ENCODE results near the gene LIFR.
A peak's percentile ranks its signal among the peaks of the same experiment; 100 is the strongest.

Gene LIFR

GRCh38 chr5:38447056-38447455 is 109.4 kb downstream of the LIFR start:
- TF ChIP-seq CTCF (IDR thresholded peaks at IDR 0.05) (no peak), ZFX (IDR thresholded peaks at IDR 0.05; ENCODE audit: borderline replicate concordance) (no peak)
- no peak overlapping the region for H3K27ac ChIP-seq

DNA sequence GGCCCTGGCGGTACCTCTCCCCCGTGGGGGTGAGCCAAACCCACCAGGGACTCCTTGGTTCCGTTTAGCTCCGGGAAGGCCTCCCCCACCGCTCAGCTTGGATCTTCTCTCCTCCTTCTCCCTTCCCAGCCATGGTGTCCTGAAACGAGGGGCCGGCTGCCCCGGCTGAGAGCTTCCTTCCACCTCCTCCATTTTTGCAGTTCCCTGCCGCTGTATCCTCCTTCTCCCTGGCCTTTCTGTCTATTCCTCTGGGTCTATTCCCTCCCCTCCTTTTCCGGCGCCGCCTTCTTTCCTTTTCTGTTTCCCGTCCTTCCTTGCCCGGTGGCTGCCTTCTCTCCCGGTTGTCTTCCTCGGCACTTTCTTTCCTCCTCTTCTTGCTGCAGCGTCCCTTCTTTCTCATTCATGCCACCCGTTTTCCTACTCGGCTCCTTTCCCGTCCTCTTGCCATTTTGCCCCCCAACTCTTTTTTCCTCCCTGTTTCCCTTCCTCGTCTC is 110.4 kb downstream of the LIFR start:
- no peak for TF ChIP-seq CTCF (IDR thresholded peaks at IDR 0.05)
- TF ChIP-seq ZFX (IDR thresholded peaks at IDR 0.05; ENCODE audit: borderline replicate concordance): no peak
- no peak overlapping the region for H3K27ac ChIP-seq

GRCh38 chr5:38445374-38446028 is 110.9 kb downstream of the LIFR start:
- H3K27ac ChIP-seq: no peak overlapping the region
- TF ChIP-seq ZFX (IDR thresholded peaks at IDR 0.05; ENCODE audit: borderline replicate concordance) (no peak), CTCF (IDR thresholded peaks at IDR 0.05) (no peak)

DNA sequence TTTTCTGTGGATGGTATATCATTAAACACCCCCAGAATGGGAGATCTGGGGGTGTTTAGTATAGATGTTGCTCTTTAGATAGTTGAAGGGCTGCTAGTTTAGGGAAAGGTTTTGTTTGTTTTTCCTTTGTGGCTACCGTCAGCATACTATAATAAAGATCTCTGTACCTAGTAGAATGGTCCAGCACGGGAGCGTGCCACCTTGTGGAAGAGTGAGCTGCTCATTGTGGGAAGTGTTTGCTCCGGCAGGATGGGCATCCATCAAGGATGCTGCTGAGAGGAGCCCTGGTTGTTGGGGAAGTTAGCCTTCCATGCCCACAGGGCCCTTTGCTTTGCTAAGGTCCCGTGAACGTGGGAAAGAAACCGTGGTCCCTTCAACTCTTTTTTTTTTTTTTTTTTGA is 113.1 kb downstream of the LIFR start:
- no peak for TF ChIP-seq CTCF (IDR thresholded peaks at IDR 0.05)
- TF ChIP-seq ZFX (IDR thresholded peaks at IDR 0.05; ENCODE audit: borderline replicate concordance): no peak
- H3K27ac ChIP-seq: no peak overlapping the region

- no peak overlapping the region for H3K27ac ChIP-seq
- TF ChIP-seq CTCF (IDR thresholded peaks at IDR 0.05): no peak
- no peak for TF ChIP-seq ZFX (IDR thresholded peaks at IDR 0.05; ENCODE audit: borderline replicate concordance)
Observed at GRCh38 chr5:38442247-38442573, 114.2 kb downstream of the LIFR start.

- H3K27ac ChIP-seq: no peak overlapping the region
- TF ChIP-seq CTCF (IDR thresholded peaks at IDR 0.05): peak; percentile 94
- TF ChIP-seq ZFX (IDR thresholded peaks at IDR 0.05; ENCODE audit: borderline replicate concordance): no peak
Observed at GRCh38 chr5:38441453-38442246, 114.8 kb downstream of the LIFR start.

GRCh38 chr5:38438757-38439156 is 117.7 kb downstream of the LIFR start:
- no peak overlapping the region for H3K27ac ChIP-seq
- TF ChIP-seq ZFX (IDR thresholded peaks at IDR 0.05; ENCODE audit: borderline replicate concordance): no peak
- no peak for TF ChIP-seq CTCF (IDR thresholded peaks at IDR 0.05)

Measured in 22Rv1 (cell line).